ENCODE measurements around the gene POP4.
A peak's percentile ranks its signal among the peaks of the same experiment; 100 is the strongest.
"Not testable (repeated sequence)": the region's sequence is repeated elsewhere in the genome, so short reads cannot be mapped to it uniquely, and the experiment has no call there.

POP4 gene

GRCh38 chr19:29605653-29606419, at the start of gene POP4:
TSS of gene POP4 (plus strand) at chr19:29606283. CDS start at chr19:29606319, 36 bp downstream.
- DNase-seq (ENCODE audit: low read depth) = peak; percentile 98

GRCh38 chr19:29559110-29559509, 47.0 kb upstream of the POP4 start:
- not testable (repeated sequence) for DNase-seq (ENCODE audit: low read depth)

- no peak for DNase-seq (ENCODE audit: low read depth)
Observed at GRCh38 chr19:29559743-29560142, 46.3 kb upstream of the POP4 start.

- DNase-seq (ENCODE audit: low read depth) = no peak
Observed at GRCh38 chr19:29560313-29561075, 45.6 kb upstream of the POP4 start.

GRCh38 chr19:29561601-29562000, 44.5 kb upstream of the POP4 start:
- no peak for DNase-seq (ENCODE audit: low read depth)

- DNase-seq (ENCODE audit: low read depth) = no peak
Observed at GRCh38 chr19:29562299-29563297, 43.5 kb upstream of the POP4 start.

GRCh38 chr19:29563486-29564101, 42.5 kb upstream of the POP4 start:
- DNase-seq (ENCODE audit: low read depth) = no peak

GRCh38 chr19:29564574-29565005, 41.5 kb upstream of the POP4 start:
- DNase-seq (ENCODE audit: low read depth) = no peak

GRCh38 chr19:29565171-29565570, 40.9 kb upstream of the POP4 start:
- no peak for DNase-seq (ENCODE audit: low read depth)

- no peak for DNase-seq (ENCODE audit: low read depth)
Observed at GRCh38 chr19:29566496-29567054, 39.5 kb upstream of the POP4 start.

GRCh38 chr19:29567366-29567915, 38.6 kb upstream of the POP4 start:
- no peak for DNase-seq (ENCODE audit: low read depth)

GRCh38 chr19:29568036-29569025, 37.8 kb upstream of the POP4 start:
- DNase-seq (ENCODE audit: low read depth) = no peak

GRCh38 chr19:29569038-29569911, 36.8 kb upstream of the POP4 start:
- no peak for DNase-seq (ENCODE audit: low read depth)

- no peak for DNase-seq (ENCODE audit: low read depth)
Observed at GRCh38 chr19:29571181-29571580, 34.9 kb upstream of the POP4 start.

- DNase-seq (ENCODE audit: low read depth) = no peak
Observed at GRCh38 chr19:29573486-29573885, 32.6 kb upstream of the POP4 start.

GRCh38 chr19:29574510-29574909, 31.6 kb upstream of the POP4 start:
- DNase-seq (ENCODE audit: low read depth) = no peak

GRCh38 chr19:29576046-29576606, 30.0 kb upstream of the POP4 start:
- no peak for DNase-seq (ENCODE audit: low read depth)
